ENCODE measurements around the gene DACH1. TPM values are rescaled to one million over a fixed set of nuclear protein-coding genes. Genes with fewer than 3 reads are reported as not detected.

Gene DACH1
- total RNA-seq, 4 donors from 2014 or later, result 0.08 to 2.3 (median 0.71) TPM

GRCh38 chr13:71408416-71408815, 458.6 kb downstream of the DACH1 start:
- no peak for DNase-seq
- intact Hi-C loops (cut with DNase I), result no loop called here
- H3K4me1 ChIP-seq, result no peaks in the 10 kb centered on the region
- H3K4me3 ChIP-seq, result no peak overlapping the region
- H3K27ac ChIP-seq, result no peak overlapping the region
- TF ChIP-seq POLR2A (IDR thresholded peaks at IDR 0.05), result no peak
- TF ChIP-seq, protein P1, sequence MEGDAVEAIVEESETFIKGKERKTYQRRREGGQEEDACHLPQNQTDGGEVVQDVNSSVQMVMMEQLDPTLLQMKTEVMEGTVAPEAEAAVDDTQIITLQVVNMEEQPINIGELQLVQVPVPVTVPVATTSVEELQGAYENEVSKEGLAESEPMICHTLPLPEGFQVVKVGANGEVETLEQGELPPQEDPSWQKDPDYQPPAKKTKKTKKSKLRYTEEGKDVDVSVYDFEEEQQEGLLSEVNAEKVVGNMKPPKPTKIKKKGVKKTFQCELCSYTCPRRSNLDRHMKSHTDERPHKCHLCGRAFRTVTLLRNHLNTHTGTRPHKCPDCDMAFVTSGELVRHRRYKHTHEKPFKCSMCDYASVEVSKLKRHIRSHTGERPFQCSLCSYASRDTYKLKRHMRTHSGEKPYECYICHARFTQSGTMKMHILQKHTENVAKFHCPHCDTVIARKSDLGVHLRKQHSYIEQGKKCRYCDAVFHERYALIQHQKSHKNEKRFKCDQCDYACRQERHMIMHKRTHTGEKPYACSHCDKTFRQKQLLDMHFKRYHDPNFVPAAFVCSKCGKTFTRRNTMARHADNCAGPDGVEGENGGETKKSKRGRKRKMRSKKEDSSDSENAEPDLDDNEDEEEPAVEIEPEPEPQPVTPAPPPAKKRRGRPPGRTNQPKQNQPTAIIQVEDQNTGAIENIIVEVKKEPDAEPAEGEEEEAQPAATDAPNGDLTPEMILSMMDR (IDR thresholded peaks at IDR 0.05), result no peak
- H3K36me3 ChIP-seq, result no peaks in the 10 kb centered on the region
- H3K27me3 ChIP-seq, result no peaks in the 10 kb centered on the region
- H3K9me3 ChIP-seq, result no peaks in the 10 kb centered on the region

DNA sequence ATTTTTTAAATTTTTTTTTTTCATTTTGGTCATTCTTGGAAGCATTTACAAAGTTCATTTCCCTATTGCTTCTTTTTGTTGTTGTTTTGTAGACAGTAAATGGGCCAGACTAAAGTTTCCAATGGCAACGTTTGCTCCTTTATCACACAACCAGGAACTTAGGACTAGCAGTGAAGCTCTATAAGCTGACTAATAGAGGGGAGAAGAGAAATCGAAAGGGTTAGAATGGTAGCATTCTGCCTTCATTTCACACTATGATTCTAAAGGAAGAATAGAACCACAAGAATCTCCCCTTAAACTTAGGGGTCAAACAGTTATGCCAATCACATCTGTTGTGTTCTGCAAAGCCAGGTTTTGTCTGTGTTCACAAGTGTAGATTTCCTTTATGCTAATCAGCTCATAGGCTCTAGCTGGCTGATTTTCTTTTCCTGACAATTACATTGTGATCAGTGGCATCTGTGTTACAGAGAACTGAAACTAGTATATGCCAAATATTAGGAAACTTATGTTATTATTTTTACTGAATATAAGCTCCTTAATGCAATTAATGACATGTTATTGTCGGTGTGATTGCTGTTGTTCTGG, 467.3 kb downstream of the DACH1 start:
- intact Hi-C loops (cut with DNase I), result no loop called here
- no peaks in the 10 kb centered on the region for H3K27me3 ChIP-seq
- no peak overlapping the region for H3K4me3 ChIP-seq
- TF ChIP-seq, protein P1 (IDR thresholded peaks at IDR 0.05), result no peak
- no peak for TF ChIP-seq POLR2A (IDR thresholded peaks at IDR 0.05)
- no peaks in the 10 kb centered on the region for H3K9me3 ChIP-seq
- no peaks in the 10 kb centered on the region for H3K36me3 ChIP-seq
- no peak overlapping the region for H3K27ac ChIP-seq
- no peak for DNase-seq
- 52 to 55% methylated on average over 3 of the region's 3 CpGs for WGBS, 2 donors
- H3K4me1 ChIP-seq, result no peaks in the 10 kb centered on the region

GRCh38 chr13:71396149-71396548, 470.9 kb downstream of the DACH1 start:
- H3K4me1 ChIP-seq, result no peaks in the 10 kb centered on the region
- no peak overlapping the region for H3K4me3 ChIP-seq
- H3K9me3 ChIP-seq, result no peaks in the 10 kb centered on the region
- H3K36me3 ChIP-seq, result no peaks in the 10 kb centered on the region
- TF ChIP-seq, protein P1 (IDR thresholded peaks at IDR 0.05), result no peak
- no peak for TF ChIP-seq POLR2A (IDR thresholded peaks at IDR 0.05)
- intact Hi-C loops (cut with DNase I), result no loop called here
- no peak for DNase-seq
- H3K27ac ChIP-seq, result no peak overlapping the region
- H3K27me3 ChIP-seq, result no peaks in the 10 kb centered on the region

- Histone ChIP-seq H3K4me1 (no peaks in the 10 kb centered on the region), H3K9me3 (no peaks in the 10 kb centered on the region), H3K4me3 (no peak overlapping the region), H3K36me3 (no peaks in the 10 kb centered on the region), H3K27me3 (no peaks in the 10 kb centered on the region), H3K27ac (no peak overlapping the region)
- intact Hi-C loops (cut with DNase I), result no loop called here
- DNase-seq, result no peak
- WGBS, 2 donors, result 69 to 71% methylated on average over 8 of the region's 8 CpGs
- TF ChIP-seq POLR2A (IDR thresholded peaks at IDR 0.05), result no peak
- TF ChIP-seq, protein P1 (IDR thresholded peaks at IDR 0.05), result no peak
These were observed 472.0 kb downstream of the DACH1 start for GRCh38 chr13:71395053-71395452.

DNA sequence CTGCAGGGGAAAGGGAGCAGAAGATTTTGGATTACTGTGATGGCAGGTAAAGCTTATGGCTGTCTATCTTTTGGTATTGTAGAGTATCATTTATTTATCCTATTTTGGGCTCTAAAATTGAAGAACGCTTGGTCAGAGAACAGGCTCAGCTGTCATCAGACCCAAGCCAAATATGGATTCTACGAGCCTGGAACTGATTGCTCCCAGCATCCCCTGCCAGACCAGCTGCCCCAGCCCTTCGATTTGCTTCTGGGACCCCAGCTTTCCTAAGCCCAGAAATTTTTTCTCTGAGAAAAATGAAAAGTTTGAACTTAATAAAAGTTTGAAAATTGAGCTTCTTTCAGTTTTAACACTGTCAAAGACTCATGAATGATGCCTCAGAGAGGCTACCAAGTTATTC, 472.8 kb downstream of the DACH1 start:
- TF ChIP-seq POLR2A (IDR thresholded peaks at IDR 0.05), result no peak
- TF ChIP-seq, protein P1 (IDR thresholded peaks at IDR 0.05), result no peak
- WGBS, 2 donors, result 56 to 61% methylated on average over 3 of the region's 3 CpGs
- Histone ChIP-seq H3K27ac (no peak overlapping the region), H3K36me3 (no peaks in the 10 kb centered on the region), H3K9me3 (no peaks in the 10 kb centered on the region), H3K27me3 (no peaks in the 10 kb centered on the region), H3K4me1 (no peaks in the 10 kb centered on the region), H3K4me3 (no peak overlapping the region)
- intact Hi-C loops (cut with DNase I), result no loop called here
- DNase-seq, result no peak

Measured in esophagus squamous epithelium (tissue), 5 donors.